ENCODE measurements around the gene RNF187.
"Not testable (repeated sequence)": the region's sequence is repeated elsewhere in the genome, so short reads cannot be mapped to it uniquely, and the experiment has no call there.

RNF187 gene

GRCh38 chr1:228486596-228487335 lies 416 bp upstream of the RNF187 start:
- DNase-seq (ENCODE audit: low spot score) = peak; percentile 92

GRCh38 chr1:228488125-228488817 lies 1.1 kb downstream of the RNF187 start:
- no peak for DNase-seq (ENCODE audit: low spot score)

GRCh38 chr1:228488818-228489674 lies 1.9 kb downstream of the RNF187 start:
- no peak for DNase-seq (ENCODE audit: low spot score)

GRCh38 chr1:228490120-228491078 lies 3.2 kb downstream of the RNF187 start:
- DNase-seq (ENCODE audit: low spot score) = peak; percentile 57

- no peak for DNase-seq (ENCODE audit: low spot score)
Observed at GRCh38 chr1:228493141-228494043, 6.2 kb downstream of the RNF187 start.

- no peak for DNase-seq (ENCODE audit: low spot score)
Observed at GRCh38 chr1:228494044-228494353, 6.8 kb downstream of the RNF187 start.

GRCh38 chr1:228494391-228494790 lies 7.2 kb downstream of the RNF187 start:
- DNase-seq (ENCODE audit: low spot score) = no peak

GRCh38 chr1:228494970-228495853 lies 8.0 kb downstream of the RNF187 start:
- no peak for DNase-seq (ENCODE audit: low spot score)

GRCh38 chr1:228496084-228496483 lies 8.9 kb downstream of the RNF187 start:
- no peak for DNase-seq (ENCODE audit: low spot score)

GRCh38 chr1:228496494-228496893 lies 9.3 kb downstream of the RNF187 start:
- no peak for DNase-seq (ENCODE audit: low spot score)

GRCh38 chr1:228497206-228497605 lies 10.0 kb downstream of the RNF187 start:
- no peak for DNase-seq (ENCODE audit: low spot score)

GRCh38 chr1:228497817-228498216 lies 10.6 kb downstream of the RNF187 start:
- DNase-seq (ENCODE audit: low spot score) = no peak

GRCh38 chr1:228500143-228500734 lies 13.1 kb downstream of the RNF187 start:
- DNase-seq (ENCODE audit: low spot score) = no peak

GRCh38 chr1:228500901-228501871 lies 14.0 kb downstream of the RNF187 start:
- DNase-seq (ENCODE audit: low spot score) = peak; percentile 86

- DNase-seq (ENCODE audit: low spot score) = no peak
Observed at GRCh38 chr1:228502522-228502921, 15.3 kb downstream of the RNF187 start.

GRCh38 chr1:228505944-228506343 lies 18.8 kb downstream of the RNF187 start:
- not testable (repeated sequence) for DNase-seq (ENCODE audit: low spot score)

GRCh38 chr1:228507961-228508652 lies 20.9 kb downstream of the RNF187 start:
- DNase-seq (ENCODE audit: low spot score) = no peak

Data from kidney tubule cell (primary cell).